Measurements from ENCODE around the gene CUX1. TPM values are rescaled to one million over a fixed set of nuclear protein-coding genes. Genes with fewer than 3 reads are reported as not detected.
A peak's percentile ranks its signal among the peaks of the same experiment; 100 is the strongest.
"Not testable (repeated sequence)": the region's sequence is repeated elsewhere in the genome, so short reads cannot be mapped to it uniquely, and the experiment has no call there.

Gene CUX1
- total RNA-seq, 1 experiment from 2014 or later = 36.5 TPM

DNA sequence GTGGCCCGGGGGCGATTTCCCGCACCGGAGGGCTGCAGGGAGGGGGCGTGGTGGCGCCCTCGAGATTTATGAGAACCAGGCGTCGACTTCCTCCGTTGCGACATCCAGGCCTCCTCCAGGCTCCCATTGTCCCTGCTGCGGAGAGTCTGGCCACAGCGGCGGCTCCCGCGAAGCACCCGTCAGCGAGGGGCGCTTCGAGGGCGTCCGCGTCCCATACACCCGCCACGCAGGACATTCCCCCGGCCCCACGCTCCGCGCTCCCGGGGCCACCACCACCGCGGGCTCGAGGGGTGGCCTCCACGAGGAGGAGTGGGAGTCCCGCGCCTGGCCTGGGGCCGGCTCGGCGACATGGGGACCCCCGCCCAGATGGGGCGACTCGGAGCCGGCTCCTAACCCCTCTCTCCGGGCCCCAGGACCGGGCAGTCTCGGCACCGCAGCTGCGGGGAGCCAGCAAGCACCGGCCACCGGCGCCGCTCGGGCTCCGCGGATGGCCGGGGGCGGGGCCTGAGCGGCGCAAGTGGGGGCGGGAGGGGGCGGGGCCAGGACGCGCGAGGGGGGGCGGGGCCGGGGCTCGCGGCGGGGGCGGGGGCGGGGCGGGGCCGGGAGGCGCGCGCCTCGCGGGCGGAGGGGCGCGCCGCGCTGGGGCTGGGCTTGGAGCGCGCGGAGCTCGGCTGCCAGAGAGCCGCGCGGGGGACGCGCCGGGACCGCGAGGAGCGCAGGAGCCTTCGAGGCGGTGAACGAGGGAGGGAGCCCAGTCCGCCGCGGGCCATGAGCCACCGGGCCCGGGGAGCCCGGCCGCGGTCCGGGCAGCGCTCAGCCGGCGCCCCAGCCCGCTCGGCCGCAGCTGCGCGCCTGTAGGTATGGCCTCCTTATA is 469.0 kb downstream of the CUX1 start, which contains the start of gene SH2B2:
Gene SH2B2, plus strand, starts transcription at position 632 of the 874 bp plus-strand sequence. CDS start 13,683 bp downstream, outside the sequence.
- DNase-seq (ENCODE audit: low spot score) = peak; percentile 54

DNA sequence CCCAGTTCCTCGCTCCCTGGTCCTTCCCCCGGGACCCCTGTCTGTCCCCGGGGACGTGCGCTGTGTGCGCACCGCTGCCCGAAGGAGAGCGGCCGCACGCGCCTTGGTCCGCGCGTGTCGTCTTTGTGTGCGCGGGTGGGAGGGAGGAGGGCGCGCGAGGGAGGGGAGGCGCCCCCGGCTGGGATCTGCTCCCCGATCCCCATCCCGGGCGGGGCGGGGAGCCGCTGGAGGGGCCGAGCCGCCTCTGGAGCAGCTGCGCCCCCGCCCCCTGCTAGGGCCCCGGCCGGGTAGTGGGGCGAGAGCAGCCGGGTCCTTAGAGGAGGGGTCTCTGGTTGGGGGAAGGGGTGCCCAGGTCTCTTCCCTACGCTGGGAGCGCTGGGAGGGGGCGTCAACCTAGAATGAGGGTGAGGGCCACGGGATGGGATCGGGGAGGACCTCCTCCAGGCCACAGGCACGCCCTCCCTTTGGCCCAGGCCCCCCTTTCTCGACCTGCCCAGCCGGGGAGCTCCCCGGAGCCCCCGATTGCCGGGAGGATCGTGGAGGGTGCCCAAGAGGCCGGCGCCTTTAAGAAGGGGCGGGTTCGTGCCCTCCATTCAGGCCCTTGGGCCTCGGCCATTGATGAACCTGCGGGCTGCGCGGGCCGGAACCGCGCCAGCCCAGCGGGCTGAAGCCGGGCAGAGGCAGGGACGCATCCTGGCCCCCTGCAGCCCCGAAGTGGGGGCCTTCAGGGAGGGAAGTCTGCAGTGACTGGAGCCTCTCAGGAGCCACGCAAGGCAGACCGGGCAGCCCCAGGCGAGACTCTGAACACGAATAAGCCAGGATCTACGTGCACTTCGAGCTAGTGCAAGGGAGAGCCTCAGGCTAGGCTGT is 469.9 kb downstream of the CUX1 start:
- no peak for DNase-seq (ENCODE audit: low spot score)

DNA sequence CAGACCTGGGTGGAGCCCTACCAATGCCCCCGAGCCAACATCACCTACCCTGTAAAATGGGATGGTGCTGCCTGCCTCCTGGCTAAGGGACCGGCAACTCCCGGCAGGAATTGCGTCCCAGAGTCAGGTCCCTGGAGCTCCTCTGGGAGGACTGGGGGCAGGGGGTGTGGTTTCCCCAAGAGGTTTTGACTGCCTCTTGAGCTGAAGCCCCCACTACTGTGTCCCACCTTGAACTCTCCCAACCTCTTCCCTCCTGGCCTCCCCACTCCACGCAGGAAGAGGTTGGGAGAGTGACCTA is 470.5 kb downstream of the CUX1 start:
- DNase-seq (ENCODE audit: low spot score) = no peak

DNA sequence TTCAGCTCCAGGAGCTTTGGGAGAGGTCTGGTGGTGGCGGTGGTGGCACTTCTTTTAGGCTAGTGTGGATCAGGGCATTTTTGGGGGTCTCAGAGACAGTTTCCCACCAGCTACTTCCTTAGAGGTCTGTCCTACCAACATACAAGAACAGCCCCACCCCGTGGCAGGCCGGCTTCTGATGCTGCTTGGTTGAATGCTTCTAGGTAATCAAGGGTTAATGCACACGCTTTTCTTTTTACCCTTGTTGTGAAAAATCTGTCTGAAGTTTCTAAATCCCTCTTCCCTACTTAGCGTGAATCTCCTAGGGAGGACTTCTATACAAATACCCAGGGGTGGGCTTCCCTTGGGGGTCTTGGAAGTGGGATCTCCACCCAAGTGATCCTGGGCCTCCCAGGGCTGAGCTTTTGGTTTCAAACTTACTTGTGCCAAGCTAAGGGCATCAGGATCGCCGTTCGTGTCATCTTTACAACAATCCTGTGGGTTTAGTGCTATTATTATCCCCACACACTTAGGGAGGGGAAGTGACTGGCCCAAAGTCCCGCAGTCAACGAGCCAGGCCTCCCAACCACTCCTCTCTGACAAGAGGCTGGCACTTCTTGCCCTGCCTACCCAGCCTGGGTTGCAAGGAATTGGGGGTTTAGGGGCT is 471.0 kb downstream of the CUX1 start:
- DNase-seq (ENCODE audit: low spot score) = no peak

DNA sequence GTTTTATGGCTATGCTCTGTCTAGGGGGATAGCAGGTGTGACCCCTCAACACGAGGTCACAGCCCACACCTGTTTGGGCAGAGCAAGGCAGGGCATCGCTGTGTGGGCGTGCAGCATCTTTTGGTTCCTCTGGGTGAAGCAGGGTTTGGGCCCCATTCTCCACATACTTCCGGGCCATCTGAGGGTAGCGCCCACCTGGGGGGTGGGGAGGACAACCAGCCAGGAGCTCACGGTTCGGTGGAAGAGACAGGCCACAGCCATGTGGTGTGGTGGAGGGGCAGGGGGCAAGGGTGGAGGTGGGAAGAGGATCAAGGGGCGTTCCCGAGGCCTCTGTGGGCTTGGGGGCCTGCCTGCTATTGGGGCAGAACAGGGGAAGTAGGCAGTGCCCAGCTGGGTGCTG is 471.6 kb downstream of the CUX1 start:
- DNase-seq (ENCODE audit: low spot score) = no peak

DNA sequence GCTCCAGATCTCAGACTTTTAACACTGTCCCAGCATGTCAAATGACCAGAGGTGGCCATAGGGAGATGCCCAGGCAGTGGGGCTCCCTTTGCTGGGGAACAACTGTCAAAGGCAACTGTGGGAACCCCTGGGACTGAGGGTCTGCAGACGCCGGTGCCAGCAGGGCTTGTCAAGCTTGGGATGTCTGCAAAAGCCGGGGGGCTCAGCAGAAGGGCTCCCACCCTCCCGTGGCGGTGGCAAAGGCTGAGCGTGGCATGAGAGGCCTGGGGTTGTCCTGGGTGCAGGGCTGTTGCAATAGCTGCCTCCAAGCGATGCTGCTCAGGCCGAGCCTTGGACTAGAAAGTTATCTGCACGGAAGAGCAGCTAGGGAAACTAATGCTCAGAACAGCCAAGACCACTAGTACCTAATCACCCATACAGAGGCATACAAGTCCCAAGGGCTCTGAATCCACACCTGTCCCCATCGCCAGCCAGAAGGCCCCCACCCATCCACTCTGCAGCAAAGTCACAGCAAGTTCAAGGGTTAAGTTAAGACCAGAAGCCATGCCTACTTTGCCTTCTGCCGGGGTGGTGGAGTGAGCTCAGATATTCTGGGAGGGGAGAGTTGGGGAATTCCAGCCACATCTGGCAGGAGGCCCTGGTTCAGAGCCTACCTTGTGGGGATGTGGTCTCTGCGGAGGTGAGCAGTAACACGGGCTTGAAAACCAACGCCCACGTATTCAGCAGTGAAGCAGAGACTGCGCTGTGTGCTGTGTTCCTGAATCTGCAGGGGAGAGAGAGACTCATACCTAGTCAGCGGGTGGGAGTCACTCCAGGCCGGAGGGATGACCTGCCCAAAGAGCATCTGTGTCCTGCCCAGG is 473.9 kb downstream of the CUX1 start:
- DNase-seq (ENCODE audit: low spot score) = no peak

DNA sequence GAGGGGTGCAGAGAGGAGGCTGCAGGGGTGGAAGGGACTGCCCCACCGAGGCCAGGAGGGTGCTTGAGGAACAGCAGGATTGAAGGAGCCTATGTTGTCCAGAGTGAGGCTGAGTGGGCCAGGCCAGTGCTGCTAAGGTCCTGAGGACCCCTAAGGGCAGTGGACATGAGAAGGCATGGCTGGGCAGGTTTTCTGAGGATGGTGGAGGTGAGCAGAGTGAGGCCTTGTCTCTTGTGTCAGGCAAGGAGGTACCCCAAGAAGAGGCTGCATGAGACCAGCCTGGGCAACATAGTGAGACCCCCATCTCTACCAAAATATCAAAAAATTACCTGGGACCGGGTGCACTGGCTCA is 474.5 kb downstream of the CUX1 start:
- DNase-seq (ENCODE audit: low spot score) = no peak

DNA sequence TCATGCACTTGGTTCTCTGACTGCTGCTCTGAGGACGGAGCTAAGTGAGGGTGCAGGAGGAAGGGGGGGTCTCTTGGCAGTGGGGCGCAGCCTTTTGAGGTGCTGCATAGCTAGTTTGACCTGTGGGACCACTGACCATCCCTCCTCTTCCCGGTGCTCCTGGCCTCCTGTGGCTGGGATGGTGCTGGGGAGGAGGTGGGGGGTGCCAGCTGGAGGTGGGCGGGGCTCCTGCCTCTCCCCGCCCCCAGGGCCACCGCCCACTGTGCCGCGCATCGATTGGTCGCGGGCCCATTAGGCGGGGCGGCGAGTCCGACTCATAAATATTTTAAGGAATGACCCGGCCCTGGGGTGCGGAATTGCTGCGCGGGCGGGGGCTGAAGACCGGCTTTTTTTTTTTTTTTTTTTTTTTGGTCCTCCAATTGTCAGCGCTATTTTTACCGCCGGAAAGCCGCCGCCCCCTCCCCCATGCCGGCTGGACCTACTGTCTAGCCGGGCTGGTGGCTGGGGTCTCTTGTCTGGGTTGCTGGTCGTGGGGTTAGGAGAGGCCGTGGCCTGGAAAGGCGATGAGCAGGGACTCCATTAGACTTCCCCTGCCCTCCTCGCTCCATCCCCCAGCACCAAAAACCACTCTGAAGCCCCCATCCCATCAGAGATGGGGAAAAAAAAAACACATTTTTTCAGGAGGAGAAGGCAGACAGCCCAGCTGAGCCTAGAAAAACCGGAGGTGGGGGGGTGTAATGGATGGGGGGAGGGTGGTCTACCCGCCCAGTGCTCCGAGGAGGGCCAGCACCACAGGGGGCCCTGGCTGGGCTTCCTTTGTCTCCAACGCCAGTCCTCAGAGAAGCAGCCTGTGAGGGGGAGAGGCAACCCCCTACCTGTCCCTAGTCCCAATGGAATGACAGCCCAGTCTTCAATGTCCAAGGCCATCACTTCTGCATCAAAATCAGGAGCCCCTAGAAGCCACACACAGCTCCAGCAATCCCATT is 475.7 kb downstream of the CUX1 start:
- no peak for DNase-seq (ENCODE audit: low spot score)

DNA sequence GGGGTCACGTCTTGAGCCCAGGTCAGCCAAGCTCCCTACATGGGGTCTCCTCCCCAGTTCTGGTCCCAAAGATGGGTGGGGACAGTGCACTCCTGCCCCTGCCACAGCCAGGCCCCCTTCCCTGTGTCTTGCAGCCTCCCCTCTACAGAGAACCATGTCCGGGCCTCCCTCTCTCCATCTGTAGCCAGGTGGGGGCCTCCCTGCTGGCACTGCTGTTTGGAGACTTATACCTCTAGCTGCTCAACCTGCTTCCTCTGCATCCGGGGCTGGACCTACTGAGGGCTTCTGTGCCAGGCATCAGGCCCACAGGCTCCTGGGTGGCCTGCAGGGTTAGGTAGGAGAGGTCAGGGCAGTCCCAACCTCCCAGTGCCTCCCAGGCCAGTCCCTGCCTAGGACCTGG is 477.2 kb downstream of the CUX1 start:
- no peak for DNase-seq (ENCODE audit: low spot score)

DNA sequence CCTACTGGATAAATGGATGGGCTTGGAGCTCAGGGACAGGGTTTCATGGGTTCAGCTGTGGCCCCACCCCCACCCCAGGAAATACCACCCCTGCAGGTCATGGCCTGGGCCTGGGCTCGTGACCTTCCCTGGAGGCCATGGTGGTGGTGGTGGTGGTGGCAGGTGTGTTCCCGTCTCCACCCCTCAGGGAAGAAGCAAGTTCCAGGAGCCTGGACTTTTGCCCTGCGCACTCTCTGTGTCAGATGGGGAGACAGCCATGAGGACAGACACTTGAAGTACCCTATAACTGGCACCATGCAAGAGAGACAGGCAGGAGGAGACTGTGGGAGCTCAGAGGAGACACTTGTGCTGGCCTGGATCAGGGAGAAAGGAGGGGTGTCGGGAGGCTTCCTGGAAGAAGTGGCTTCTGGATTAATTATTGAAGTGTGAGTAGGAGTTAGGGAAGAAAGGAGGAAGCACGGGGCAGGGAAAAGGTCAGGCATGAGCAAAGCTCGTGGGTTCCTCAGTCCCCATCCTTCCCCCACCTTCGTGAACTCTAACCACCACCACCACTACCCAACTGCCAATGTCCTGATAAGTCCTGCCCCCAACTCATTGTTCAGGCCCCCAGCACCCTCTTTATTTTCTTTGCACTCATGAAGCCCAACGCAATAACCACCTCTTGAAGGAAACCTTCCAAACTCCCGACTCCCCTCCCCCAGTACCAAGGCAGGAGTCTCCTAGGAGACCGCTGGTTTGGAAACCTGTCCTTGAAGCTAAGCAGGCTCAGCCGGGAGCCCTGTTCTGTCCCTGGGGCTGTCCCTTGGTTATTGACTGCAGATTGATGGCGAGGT is 478.1 kb downstream of the CUX1 start:
- no peak for DNase-seq (ENCODE audit: low spot score)

DNA sequence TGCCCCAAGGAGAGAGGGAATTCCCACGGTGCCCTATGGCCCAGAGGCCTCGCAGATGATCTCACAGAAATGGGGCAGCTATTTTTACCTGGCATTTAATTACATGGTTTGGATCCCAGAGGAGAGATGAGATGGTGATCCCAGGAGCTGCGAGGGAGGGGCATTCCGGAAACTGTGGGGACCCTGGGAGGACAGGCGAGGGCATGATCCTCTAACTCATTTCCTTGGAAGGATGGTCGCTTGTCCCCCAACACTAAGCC is 478.7 kb downstream of the CUX1 start:
- no peak for DNase-seq (ENCODE audit: low spot score)

DNA sequence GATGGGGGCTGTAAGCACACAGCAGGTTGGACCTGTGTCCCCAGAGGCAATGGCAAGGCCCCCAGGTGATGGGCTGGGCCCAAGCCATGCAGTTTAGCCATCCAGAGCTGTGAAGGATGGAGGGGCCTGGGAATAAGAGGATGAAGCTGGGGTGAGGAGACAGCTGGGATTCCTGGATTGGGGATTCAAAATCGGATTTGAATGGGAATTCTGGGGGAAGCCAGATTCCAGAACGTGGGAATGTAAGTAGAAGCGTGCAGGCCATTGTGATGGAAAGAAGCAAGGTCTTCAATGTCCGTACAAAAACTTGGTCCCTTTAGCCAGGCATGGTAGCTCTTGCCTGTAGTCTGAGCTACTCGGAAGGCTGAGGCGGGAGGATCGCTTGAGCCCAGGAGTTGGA is 479.1 kb downstream of the CUX1 start:
- DNase-seq (ENCODE audit: low spot score) = no peak

DNA sequence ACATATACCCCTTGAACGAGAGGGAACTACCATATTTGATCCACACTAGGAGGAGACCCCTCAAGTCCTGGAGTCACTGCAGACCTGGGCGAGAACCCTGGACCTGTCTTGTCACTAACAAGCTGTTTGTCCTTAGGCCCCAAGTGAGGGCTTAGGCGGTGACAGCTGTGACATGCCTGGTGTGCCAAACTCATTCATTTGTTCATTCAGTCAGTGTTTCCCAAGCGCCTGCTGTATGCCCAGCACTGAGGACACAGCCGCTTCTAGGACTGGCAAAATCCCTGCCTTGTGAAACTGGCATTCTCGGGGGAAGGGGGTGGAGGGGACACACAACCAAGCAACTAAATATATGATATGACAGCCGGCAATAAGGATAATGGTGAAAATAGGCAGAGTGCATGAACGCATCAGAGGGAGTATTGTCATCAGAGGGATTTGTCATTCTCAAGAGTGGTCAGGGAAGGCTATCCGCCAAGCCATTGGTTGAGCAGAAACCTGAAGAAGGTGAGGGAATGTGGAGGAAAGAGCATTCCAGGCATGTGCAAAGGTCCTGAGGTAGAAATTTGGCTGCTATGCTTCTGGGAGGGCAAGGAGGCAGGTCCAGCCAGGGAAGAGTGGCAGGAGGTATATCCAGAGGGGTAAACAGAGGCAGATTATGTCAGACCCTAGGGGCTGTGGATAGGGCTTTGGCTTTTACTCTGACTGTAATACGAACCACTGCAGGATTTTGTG is 480.2 kb downstream of the CUX1 start:
- DNase-seq (ENCODE audit: low spot score) = no peak

DNA sequence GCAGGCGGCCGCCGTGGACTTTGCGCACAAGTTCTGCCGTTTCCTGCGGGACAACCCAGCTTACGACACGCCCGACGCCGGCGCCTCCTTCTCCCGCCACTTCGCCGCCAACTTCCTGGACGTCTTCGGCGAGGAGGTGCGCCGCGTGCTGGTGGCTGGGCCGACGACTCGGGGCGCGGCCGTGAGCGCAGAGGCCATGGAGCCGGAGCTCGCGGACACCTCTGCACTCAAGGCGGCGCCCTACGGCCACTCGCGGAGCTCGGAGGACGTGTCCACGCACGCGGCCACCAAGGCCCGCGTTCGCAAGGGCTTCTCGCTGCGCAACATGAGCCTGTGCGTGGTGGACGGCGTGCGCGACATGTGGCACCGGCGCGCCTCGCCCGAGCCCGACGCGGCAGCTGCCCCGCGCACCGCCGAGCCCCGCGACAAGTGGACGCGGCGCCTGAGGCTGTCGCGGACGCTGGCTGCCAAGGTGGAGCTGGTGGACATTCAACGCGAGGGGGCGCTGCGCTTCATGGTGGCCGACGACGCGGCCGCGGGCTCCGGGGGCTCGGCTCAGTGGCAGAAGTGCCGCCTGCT is 483.3 kb downstream of the CUX1 start:
- DNase-seq (ENCODE audit: low spot score) = no peak

DNA sequence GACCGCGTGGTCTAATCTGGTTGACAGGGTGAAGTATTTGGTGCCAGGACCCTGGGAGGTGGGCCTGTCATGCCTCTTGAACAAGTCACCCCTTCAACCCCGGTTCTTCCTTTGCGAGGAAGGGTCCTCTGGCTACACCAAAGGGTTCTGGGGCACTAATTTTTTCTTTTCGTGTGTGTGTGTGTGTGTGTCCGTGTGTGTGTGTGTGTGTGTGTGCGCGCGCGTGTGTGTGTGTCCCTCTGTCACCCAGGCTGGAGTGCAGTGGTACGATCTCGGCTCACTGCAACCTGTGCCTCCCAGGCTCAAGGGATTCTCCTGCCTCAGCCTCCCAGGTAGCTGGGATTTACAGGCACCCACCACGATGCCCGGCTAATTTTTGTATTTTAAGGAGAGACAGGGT is 483.9 kb downstream of the CUX1 start:
- DNase-seq (ENCODE audit: low spot score) = not testable (repeated sequence)

DNA sequence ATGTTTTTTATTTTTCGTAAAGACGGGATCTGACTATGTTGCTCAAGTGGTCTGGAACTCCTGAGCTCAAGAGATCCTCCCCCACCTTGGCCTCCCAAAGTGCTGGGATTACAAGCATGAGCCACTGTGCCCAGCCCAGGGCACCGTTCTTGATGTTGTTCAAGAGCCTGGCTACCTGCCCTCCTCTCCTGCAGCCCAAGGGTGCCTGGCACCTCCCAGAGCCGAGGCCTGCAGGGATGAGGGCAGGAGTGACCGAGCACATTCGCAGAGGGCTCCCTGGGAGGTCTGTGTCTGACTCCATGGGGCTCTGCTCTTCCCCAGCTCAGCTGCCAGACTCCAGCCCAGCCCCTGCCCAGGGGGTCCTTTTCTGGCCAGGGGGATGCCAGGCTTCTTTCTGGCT is 484.6 kb downstream of the CUX1 start:
- DNase-seq (ENCODE audit: low spot score) = no peak

DNA sequence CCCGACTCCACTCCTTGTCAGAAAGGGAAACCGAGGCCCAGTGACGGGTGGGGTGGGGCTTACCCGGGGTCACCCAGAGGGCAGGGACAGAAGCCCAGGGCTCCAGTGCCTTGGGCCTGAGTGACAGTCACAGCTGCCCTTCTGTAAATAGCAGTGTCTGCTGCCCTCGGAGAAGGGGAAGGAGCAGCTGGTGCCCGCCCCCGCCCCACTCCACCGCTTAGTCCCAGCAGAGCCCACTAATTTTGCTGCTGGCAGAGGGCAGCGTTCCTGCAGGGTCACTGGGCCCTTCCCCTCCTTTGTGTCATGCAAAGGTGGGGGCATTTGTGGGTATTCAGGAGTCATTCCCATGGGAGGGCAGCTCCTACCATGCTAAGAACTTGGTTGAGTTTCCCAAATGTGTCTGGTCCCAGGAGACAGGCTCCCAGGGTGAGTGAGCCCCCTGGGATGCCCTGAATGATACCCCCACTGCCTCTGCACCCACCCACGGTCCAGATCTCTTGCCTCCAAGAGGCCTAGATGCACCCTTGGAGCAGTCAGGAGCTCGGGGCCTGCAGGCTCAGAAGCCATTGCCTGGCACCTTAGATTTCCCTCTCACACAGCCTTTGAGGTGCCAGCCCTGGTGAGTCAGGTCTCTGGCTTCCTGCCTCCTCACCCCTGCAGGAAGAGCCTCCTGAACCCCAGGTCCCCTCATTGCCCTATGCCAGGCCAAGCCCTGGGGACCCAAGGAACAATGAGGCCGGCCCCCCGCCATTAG is 486.4 kb downstream of the CUX1 start:
- no peak for DNase-seq (ENCODE audit: low spot score)

DNA sequence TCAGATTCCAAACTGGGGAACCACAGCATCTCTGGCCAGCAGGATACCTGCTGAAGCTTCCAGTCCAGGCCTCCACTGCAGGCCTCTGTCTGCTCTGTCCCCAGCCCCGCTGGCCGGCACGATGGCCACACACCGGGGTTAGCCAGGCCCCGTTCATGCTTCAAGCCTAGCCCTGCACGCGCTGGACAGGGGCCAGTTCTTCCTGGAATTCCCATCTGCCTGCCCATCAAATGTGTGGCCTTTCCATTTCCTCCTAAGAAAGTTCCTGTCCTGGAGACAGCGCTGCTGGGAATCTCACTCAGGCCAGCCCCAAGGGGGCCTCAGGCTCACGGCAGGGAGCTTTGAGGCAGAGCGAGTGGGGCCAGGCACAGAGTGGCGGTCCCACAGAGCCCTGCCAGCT is 487.2 kb downstream of the CUX1 start:
- DNase-seq (ENCODE audit: low spot score) = no peak

Measured in A172 (cell line).